ENCODE measurements around the gene NDUFB6. TPM values are rescaled to one million over a fixed set of nuclear protein-coding genes. Genes with fewer than 3 reads are reported as not detected.

The NDUFB6 gene
- total and polyA plus RNA-seq, 10 of the 15 experiments (the other 5 are each of a cell fraction or from before 2014, with no cell fraction given), result 26.3 to 269 (median 61.4) TPM

- TF ChIP-seq MYC (IDR thresholded peaks at IDR 0.05; ENCODE audit: insufficient read depth, insufficient read length, insufficient replicate concordance, low read length, severe bottlenecking), result peak; percentile 25
- TF ChIP-seq YBX1 (IDR thresholded peaks at IDR 0.05), result no peak
- no peak for TF ChIP-seq SUZ12 (IDR thresholded peaks at IDR 0.05; ENCODE audit: unreplicated experiment)
- TF ChIP-seq DPF2 (IDR thresholded peaks at IDR 0.05), result 0 out of 2 replicates have a peak, but pooled peaks have one; percentile 32
- TF ChIP-seq ELK1 (IDR thresholded peaks at IDR 0.05; ENCODE audit: low read depth, low read length), result peak; percentile 46; the same call in 1 of the 2 replicates
- TF ChIP-seq CBX5 (IDR thresholded peaks at IDR 0.05; ENCODE audit: low read depth), result 0 out of 2 replicates have a peak, but pooled peaks have one; percentile 61
- TF ChIP-seq SREBF1 (IDR thresholded peaks at IDR 0.05; ENCODE audit: low read length), result no peak
- 0 out of 2 replicates have a peak, but pooled peaks have one; percentile 46 for TF ChIP-seq MEF2A (IDR thresholded peaks at IDR 0.05; ENCODE audit: insufficient read depth, low read depth, low read length)
- no peak for TF ChIP-seq KLF5 (IDR thresholded peaks at IDR 0.05; ENCODE audit: partially characterized antibody)
- no peak for TF ChIP-seq RAD21 (IDR thresholded peaks at IDR 0.05; ENCODE audit: insufficient read depth, low read depth, low read length)
- TF ChIP-seq ZNF274 (IDR thresholded peaks at IDR 0.05; ENCODE audit: insufficient read depth, insufficient read length), result no peak
- no peak for TF ChIP-seq ZNF24 (IDR thresholded peaks at IDR 0.05)
- no peak for TF ChIP-seq SUPT20H (IDR thresholded peaks at IDR 0.05; ENCODE audit: borderline replicate concordance, control insufficient read depth, low read depth, low read length)
- no peak for TF ChIP-seq CEBPZ (IDR thresholded peaks at IDR 0.05; ENCODE audit: low read depth, low read length)
- TF ChIP-seq NBN (IDR thresholded peaks at IDR 0.05), result peak; percentile 94
- TF ChIP-seq ZNF622 (IDR thresholded peaks at IDR 0.05), result no peak
- TF ChIP-seq SIN3A (IDR thresholded peaks at IDR 0.05; ENCODE audit: low read depth, low read length), result peak; percentile 92; the same call in 1 of the 2 replicates
- TF ChIP-seq ATF3 (IDR thresholded peaks at IDR 0.05; ENCODE audit: borderline replicate concordance, extremely low read depth, low read depth, low read length), result peak; percentile 78; the same call in 1 of the 2 replicates
- TF ChIP-seq HDGF (IDR thresholded peaks at IDR 0.05), result no peak
- no peak for TF ChIP-seq PKNOX1 (IDR thresholded peaks at IDR 0.05)
- TF ChIP-seq NFYB (IDR thresholded peaks at IDR 0.05; ENCODE audit: insufficient read depth, low read depth, low read length), result no peak
- peak; percentile 56; the same call in 1 of the 2 replicates for TF ChIP-seq BACH1 (IDR thresholded peaks at IDR 0.05; ENCODE audit: borderline replicate concordance)
- no peak; the same call in 1 of the 2 replicates for TF ChIP-seq TARDBP (IDR thresholded peaks at IDR 0.05; ENCODE audit: borderline replicate concordance)
- TF ChIP-seq NFXL1 (IDR thresholded peaks at IDR 0.05; ENCODE audit: borderline replicate concordance), result no peak
- no peak for TF ChIP-seq HDAC2 (IDR thresholded peaks at IDR 0.05)
- TF ChIP-seq EGR1 (IDR thresholded peaks at IDR 0.05; ENCODE audit: borderline replicate concordance in 1 of 2, low read depth in 2 of 2, low read length in 2 of 2), result peak in 1 of 2 experiments; percentile 91; a peak in 1 of 3 replicates
- peak; percentile 60 for TF ChIP-seq YY1 (IDR thresholded peaks at IDR 0.05; ENCODE audit: low read depth, low read length)
Measured at GRCh38 chr9:32572900-32573523, at the start of gene NDUFB6 (continued).

All from GM12878 (cell line).